NCI-H2081 treated with DMSO at 0.1 percent for 48 hours (cell line): ENCODE data around the gene FOXM1.
"Not testable (repeated sequence)": the region's sequence is repeated elsewhere in the genome, so short reads cannot be mapped to it uniquely, and the experiment has no call there.

Source experiments
- DNase-seq: peaks from one replicate; lab custom pipeline; 2025; lab: John Stamatoyannopoulos, UW

Gene FOXM1

GRCh38 chr12:2884810-2885209 lies 7.8 kb upstream of the FOXM1 start:
- no peak for DNase-seq

GRCh38 chr12:2879853-2880252 lies 2.9 kb upstream of the FOXM1 start:
- DNase-seq, result no peak

- DNase-seq, result no peak
Measured at GRCh38 chr12:2877953-2878732, 1.2 kb upstream of the FOXM1 start.

- DNase-seq, result no peak
Measured at GRCh38 chr12:2876431-2877046, 435 bp downstream of the FOXM1 start.

GRCh38 chr12:2868986-2869632 lies 7.9 kb downstream of the FOXM1 start:
- DNase-seq, result not testable (repeated sequence)

GRCh38 chr12:2864198-2864597 lies 12.8 kb downstream of the FOXM1 start:
- no peak for DNase-seq

- not testable (repeated sequence) for DNase-seq
Measured at GRCh38 chr12:2863402-2863801, 13.6 kb downstream of the FOXM1 start.

GRCh38 chr12:2862876-2863275 lies 14.1 kb downstream of the FOXM1 start:
- DNase-seq, result no peak

GRCh38 chr12:2860170-2860569 lies 16.8 kb downstream of the FOXM1 start:
- no peak for DNase-seq

- DNase-seq, result no peak
Measured at GRCh38 chr12:2858944-2859421, 18.0 kb downstream of the FOXM1 start.

GRCh38 chr12:2858334-2858733 lies 18.6 kb downstream of the FOXM1 start:
- DNase-seq, result no peak

- DNase-seq, result no peak
Measured at GRCh38 chr12:2857576-2857975, 19.4 kb downstream of the FOXM1 start.

GRCh38 chr12:2857021-2857431 lies 19.9 kb downstream of the FOXM1 start, which contains the start of gene TEX52:
TSS of gene TEX52 (minus strand) at chr12:2857039. CDS start at chr12:2857026, 13 bp downstream.
- DNase-seq, result no peak

- DNase-seq, result no peak
Measured at GRCh38 chr12:2856051-2856450, 20.9 kb downstream of the FOXM1 start.

- DNase-seq, result no peak
Measured at GRCh38 chr12:2855546-2855945, 21.4 kb downstream of the FOXM1 start.

- DNase-seq, result no peak
Measured at GRCh38 chr12:2854669-2855453, 22.1 kb downstream of the FOXM1 start.

GRCh38 chr12:2853626-2854025 lies 23.3 kb downstream of the FOXM1 start:
- DNase-seq, result no peak

GRCh38 chr12:2851931-2852330 lies 25.0 kb downstream of the FOXM1 start:
- DNase-seq, result no peak

GRCh38 chr12:2845280-2845679 lies 31.7 kb downstream of the FOXM1 start:
- no peak for DNase-seq

- no peak for DNase-seq
Measured at GRCh38 chr12:2844786-2845185, 32.2 kb downstream of the FOXM1 start.

GRCh38 chr12:2842948-2843347 lies 34.0 kb downstream of the FOXM1 start:
- no peak for DNase-seq

- no peak for DNase-seq
Measured at GRCh38 chr12:2841056-2841650, 35.8 kb downstream of the FOXM1 start.
